SJSA1 (cell line): ENCODE measurements around the gene GPATCH2. TPM values are rescaled to one million over a fixed set of nuclear protein-coding genes. Genes with fewer than 3 reads are reported as not detected.

ENCODE experiments used
- DNase-seq, 2 experiments: peaks; one replicate each; pipeline ENCODE4 v3.0.0-alpha.2; 2015 to 2020; ENCODE audit warnings: low spot score in 2 of 2, low read depth in 1 of 2
- H3K27ac ChIP-seq: fragments of 250-450 bp; sonication (Bioruptor Pico); 2 replicates; pipeline ENCODE4 v1.5.1; 2020; ENCODE audit warnings: mild to moderate bottlenecking, moderate library complexity
- H3K27me3 ChIP-seq: fragments of 250-450 bp; sonication (Bioruptor Pico); replicated peaks from 2 replicates; pipeline ENCODE4 v1.5.1; 2020; ENCODE audit warnings: mild to moderate bottlenecking, moderate library complexity
- H3K36me3 ChIP-seq: fragments of 250-450 bp; sonication (Bioruptor Pico); 2 replicates; pipeline ENCODE4 v1.5.1; 2020; ENCODE audit warnings: mild to moderate bottlenecking
- H3K4me1 ChIP-seq: fragments of 250-450 bp; sonication (Bioruptor Pico); replicated peaks from 2 replicates; pipeline ENCODE4 v1.6.1; 2021; ENCODE audit warnings: mild to moderate bottlenecking
- H3K4me3 ChIP-seq: fragments of 250-450 bp; sonication (Bioruptor Pico); 2 replicates; pipeline ENCODE4 v1.5.1; 2020; ENCODE audit warnings: mild to moderate bottlenecking
- H3K9me3 ChIP-seq: fragments of 250-450 bp; sonication (Bioruptor Pico); replicated peaks from 2 replicates; pipeline ENCODE4 v1.5.1; 2020; ENCODE audit warnings: mild to moderate bottlenecking
- total RNA-seq: library from RNA; depleted of rRNA; stranded (reverse); fragments of >200 nt; shearing (Covaris generic); gene quantifications from 2 replicates; pipeline ENCODE4 v1.2.3, GENCODE V29; 2014

GPATCH2 gene
- total RNA-seq, 1 experiment from 2014 or later: 15.3 TPM

- Histone ChIP-seq H3K4me1 (peaks cover 11% of the 10 kb centered on the region), H3K4me3 (no peak overlapping the region), H3K27me3 (no peaks in the 10 kb centered on the region), H3K36me3 (no peaks in the 10 kb centered on the region), H3K9me3 (no peaks in the 10 kb centered on the region), H3K27ac (peak overlapping the region; percentile 16; the same call in 1 of the 2 replicates)
- DNase-seq: no peak
Measured at GRCh38 chr1:217563179-217563578, 67.7 kb downstream of the GPATCH2 start.

GRCh38 chr1:217562229-217562878 is 68.5 kb downstream of the GPATCH2 start:
- no peaks in the 10 kb centered on the region for H3K9me3 ChIP-seq
- no peaks in the 10 kb centered on the region for H3K27me3 ChIP-seq
- H3K4me1 ChIP-seq: peaks cover 11% of the 10 kb centered on the region
- H3K36me3 ChIP-seq: no peaks in the 10 kb centered on the region
- H3K27ac ChIP-seq: peak overlapping the region; percentile 16
- no peak overlapping the region for H3K4me3 ChIP-seq
- DNase-seq: peak in 1 of 2 experiments; percentile 40

- no peak for DNase-seq
Measured at GRCh38 chr1:217561446-217561845, 69.4 kb downstream of the GPATCH2 start.

GRCh38 chr1:217554849-217555248 is 76.0 kb downstream of the GPATCH2 start:
- H3K36me3 ChIP-seq: no peaks in the 10 kb centered on the region
- no peaks in the 10 kb centered on the region for H3K4me1 ChIP-seq
- no peak overlapping the region for H3K4me3 ChIP-seq
- H3K27ac ChIP-seq: no peak overlapping the region
- H3K9me3 ChIP-seq: no peaks in the 10 kb centered on the region
- no peaks in the 10 kb centered on the region for H3K27me3 ChIP-seq
- no peak for DNase-seq

More at GRCh38 chr1:217561446-217561845, 69.4 kb downstream of the GPATCH2 start:
- Histone ChIP-seq H3K27me3 (no peaks in the 10 kb centered on the region), H3K36me3 (no peaks in the 10 kb centered on the region), H3K4me3 (no peak overlapping the region), H3K4me1 (peaks cover 11% of the 10 kb centered on the region), H3K9me3 (no peaks in the 10 kb centered on the region), H3K27ac (no peak overlapping the region)

- Histone ChIP-seq H3K27ac (no peak overlapping the region), H3K9me3 (no peaks in the 10 kb centered on the region)
Measured at GRCh38 chr1:217553949-217554509, 76.9 kb downstream of the GPATCH2 start.

GRCh38 chr1:217552339-217552951 is 78.4 kb downstream of the GPATCH2 start:
- H3K27ac ChIP-seq: no peak overlapping the region
- H3K4me3 ChIP-seq: no peak overlapping the region
- DNase-seq: no peak
- no peaks in the 10 kb centered on the region for H3K36me3 ChIP-seq
- H3K9me3 ChIP-seq: no peaks in the 10 kb centered on the region
- H3K27me3 ChIP-seq: no peaks in the 10 kb centered on the region
- no peaks in the 10 kb centered on the region for H3K4me1 ChIP-seq

More at GRCh38 chr1:217553949-217554509, 76.9 kb downstream of the GPATCH2 start:
- Histone ChIP-seq H3K27me3 (no peaks in the 10 kb centered on the region), H3K4me3 (no peak overlapping the region), H3K36me3 (no peaks in the 10 kb centered on the region), H3K4me1 (no peaks in the 10 kb centered on the region)
- no peak for DNase-seq

GRCh38 chr1:217542837-217543236 is 88.1 kb downstream of the GPATCH2 start:
- H3K4me3 ChIP-seq: no peak overlapping the region
- no peak overlapping the region for H3K27ac ChIP-seq
- no peaks in the 10 kb centered on the region for H3K36me3 ChIP-seq
- DNase-seq: no peak
- H3K27me3 ChIP-seq: no peaks in the 10 kb centered on the region
- no peaks in the 10 kb centered on the region for H3K4me1 ChIP-seq
- H3K9me3 ChIP-seq: no peaks in the 10 kb centered on the region

GRCh38 chr1:217542136-217542777 is 88.6 kb downstream of the GPATCH2 start:
- Histone ChIP-seq H3K27ac (no peak overlapping the region), H3K9me3 (no peaks in the 10 kb centered on the region), H3K27me3 (no peaks in the 10 kb centered on the region), H3K36me3 (no peaks in the 10 kb centered on the region), H3K4me3 (no peak overlapping the region), H3K4me1 (no peaks in the 10 kb centered on the region)
- DNase-seq: no peak

- H3K27me3 ChIP-seq: no peaks in the 10 kb centered on the region
Measured at GRCh38 chr1:217540321-217540720, 90.6 kb downstream of the GPATCH2 start.

GRCh38 chr1:217539510-217539909 is 91.4 kb downstream of the GPATCH2 start:
- H3K4me3 ChIP-seq: no peak overlapping the region
- H3K4me1 ChIP-seq: no peaks in the 10 kb centered on the region
- no peaks in the 10 kb centered on the region for H3K36me3 ChIP-seq

More at GRCh38 chr1:217540321-217540720, 90.6 kb downstream of the GPATCH2 start:
- Histone ChIP-seq H3K9me3 (no peaks in the 10 kb centered on the region), H3K27ac (no peak overlapping the region), H3K4me1 (no peaks in the 10 kb centered on the region), H3K4me3 (no peak overlapping the region), H3K36me3 (no peaks in the 10 kb centered on the region)
- DNase-seq: no peak

GRCh38 chr1:217535601-217536377 is 95.1 kb downstream of the GPATCH2 start:
- no peak for DNase-seq

More at GRCh38 chr1:217539510-217539909, 91.4 kb downstream of the GPATCH2 start:
- Histone ChIP-seq H3K27me3 (no peaks in the 10 kb centered on the region), H3K9me3 (no peaks in the 10 kb centered on the region), H3K27ac (no peak overlapping the region)
- DNase-seq: no peak

GRCh38 chr1:217534566-217534965 is 96.3 kb downstream of the GPATCH2 start:
- Histone ChIP-seq H3K36me3 (0 out of 2 replicates have a peak, but pooled peaks cover 2% of the 10 kb centered on the region), H3K27ac (no peak overlapping the region), H3K9me3 (no peaks in the 10 kb centered on the region), H3K4me3 (no peak overlapping the region), H3K4me1 (no peaks in the 10 kb centered on the region), H3K27me3 (no peaks in the 10 kb centered on the region)
- no peak for DNase-seq

More at GRCh38 chr1:217535601-217536377, 95.1 kb downstream of the GPATCH2 start:
- 0 out of 2 replicates have a peak, but pooled peaks cover 2% of the 10 kb centered on the region for H3K36me3 ChIP-seq
- H3K4me1 ChIP-seq: no peaks in the 10 kb centered on the region
- H3K27ac ChIP-seq: no peak overlapping the region
- no peaks in the 10 kb centered on the region for H3K9me3 ChIP-seq
- no peaks in the 10 kb centered on the region for H3K27me3 ChIP-seq
- no peak overlapping the region for H3K4me3 ChIP-seq

- Histone ChIP-seq H3K27ac (no peak overlapping the region), H3K36me3 (no peaks in the 10 kb centered on the region), H3K9me3 (no peaks in the 10 kb centered on the region), H3K4me1 (peaks cover 12% of the 10 kb centered on the region; the same call in 1 of the 2 replicates), H3K4me3 (no peak overlapping the region), H3K27me3 (no peaks in the 10 kb centered on the region)
- no peak for DNase-seq
Measured at GRCh38 chr1:217528271-217528670, 102.6 kb downstream of the GPATCH2 start.
